ENCODE data around the gene PRMT9. TPM values are rescaled to one million over a fixed set of nuclear protein-coding genes. Genes with fewer than 3 reads are reported as not detected.

The PRMT9 gene
- total and polyA plus RNA-seq, 2 of the 13 experiments (the other 11 are each of a cell fraction or from before 2014, with no cell fraction given): 4.0 to 9.7 TPM

- TF ChIP-seq ATF2 (CRISPR knock-in tag; IDR thresholded peaks at IDR 0.05) (peak; percentile 13; the same call in 1 of the 2 replicates), DNMT3B (CRISPR knock-in tag; conservative IDR thresholded peaks at IDR 0.05) (no peak), JUND (CRISPR knock-in tag; IDR thresholded peaks at IDR 0.05) (no peak), ARID3A (IDR thresholded peaks at IDR 0.05; ENCODE audit: low read depth, low read length) (no peak), MXD1 (CRISPR knock-in tag; IDR thresholded peaks at IDR 0.05) (peak; percentile 54; the same call in 1 of the 2 replicates), SNAI1 (CRISPR knock-in tag; IDR thresholded peaks at IDR 0.05; ENCODE audit: borderline replicate concordance) (0 out of 2 replicates have a peak, but pooled peaks have one; percentile 60), BRF2 (CRISPR knock-in tag; IDR thresholded peaks at IDR 0.05) (no peak), ARNTL (CRISPR knock-in tag; IDR thresholded peaks at IDR 0.05) (0 out of 2 replicates have a peak, but pooled peaks have one; percentile 18), ZNF142 (CRISPR knock-in tag; IDR thresholded peaks at IDR 0.05) (peak; percentile 66; the same call in 1 of the 2 replicates), HDAC6 (IDR thresholded peaks at IDR 0.05; ENCODE audit: low read depth, low read length) (no peak), NCOA5 (CRISPR knock-in tag; IDR thresholded peaks at IDR 0.05) (no peak), NFAT5 (CRISPR knock-in tag; IDR thresholded peaks at IDR 0.05) (peak; percentile 48; the same call in 1 of the 2 replicates)
Observed at GRCh38 chr4:147617173-147617840, 66.7 kb downstream of the PRMT9 start, which contains the start of gene TMEM184C (continued).

Measured in HepG2 (cell line).